ENCODE measurements around the gene CLDN11.

DNA sequence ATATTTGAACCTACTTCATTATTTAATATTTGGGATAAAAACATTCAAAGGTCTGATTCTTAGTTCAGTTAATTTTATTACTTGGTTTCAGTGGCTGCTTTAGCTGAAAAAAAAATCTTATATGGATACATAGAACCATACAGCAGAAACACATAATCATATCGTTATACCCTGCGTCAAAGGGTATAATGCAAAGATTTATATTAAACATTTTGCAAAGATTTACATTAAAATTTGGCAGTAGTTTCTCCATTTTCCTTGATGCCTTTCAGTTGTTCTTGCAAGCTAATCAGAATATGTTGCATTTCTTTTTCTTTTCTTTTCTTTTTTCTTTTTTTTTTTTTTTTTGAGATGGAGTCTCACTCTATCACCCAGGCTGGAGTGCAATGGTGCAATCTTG is 31.4 kb downstream of the CLDN11 start:
- TF ChIP-seq, protein P1, sequence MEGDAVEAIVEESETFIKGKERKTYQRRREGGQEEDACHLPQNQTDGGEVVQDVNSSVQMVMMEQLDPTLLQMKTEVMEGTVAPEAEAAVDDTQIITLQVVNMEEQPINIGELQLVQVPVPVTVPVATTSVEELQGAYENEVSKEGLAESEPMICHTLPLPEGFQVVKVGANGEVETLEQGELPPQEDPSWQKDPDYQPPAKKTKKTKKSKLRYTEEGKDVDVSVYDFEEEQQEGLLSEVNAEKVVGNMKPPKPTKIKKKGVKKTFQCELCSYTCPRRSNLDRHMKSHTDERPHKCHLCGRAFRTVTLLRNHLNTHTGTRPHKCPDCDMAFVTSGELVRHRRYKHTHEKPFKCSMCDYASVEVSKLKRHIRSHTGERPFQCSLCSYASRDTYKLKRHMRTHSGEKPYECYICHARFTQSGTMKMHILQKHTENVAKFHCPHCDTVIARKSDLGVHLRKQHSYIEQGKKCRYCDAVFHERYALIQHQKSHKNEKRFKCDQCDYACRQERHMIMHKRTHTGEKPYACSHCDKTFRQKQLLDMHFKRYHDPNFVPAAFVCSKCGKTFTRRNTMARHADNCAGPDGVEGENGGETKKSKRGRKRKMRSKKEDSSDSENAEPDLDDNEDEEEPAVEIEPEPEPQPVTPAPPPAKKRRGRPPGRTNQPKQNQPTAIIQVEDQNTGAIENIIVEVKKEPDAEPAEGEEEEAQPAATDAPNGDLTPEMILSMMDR (IDR thresholded peaks at IDR 0.05; ENCODE audit: poor library complexity, severe bottlenecking): no peak
- TF ChIP-seq EP300 (conservative IDR thresholded peaks at IDR 0.05; ENCODE audit: poor library complexity, severe bottlenecking): no peak
- TF ChIP-seq MXI1 (conservative IDR thresholded peaks at IDR 0.05; ENCODE audit: poor library complexity, severe bottlenecking): no peak
- no peak for TF ChIP-seq POLR2AphosphoS5 (IDR thresholded peaks at IDR 0.05)
- TF ChIP-seq EZH2 (IDR thresholded peaks at IDR 0.05; ENCODE audit: borderline replicate concordance, insufficient read depth, low read length, poor library complexity, severe bottlenecking): no peak
- no peak for TF ChIP-seq TAF1 (IDR thresholded peaks at IDR 0.05; ENCODE audit: low read depth)
